IMR-90 (cell line): ENCODE measurements around the gene TAF8. TPM values are rescaled to one million over a fixed set of nuclear protein-coding genes. Genes with fewer than 3 reads are reported as not detected.

Experiments
- ATAC-seq: fragments of 200-7000 bp; cut with Tn5 transposase; 2 replicates; pipeline ENCODE4 v1.9.1; 2020; ENCODE audit warnings: low read depth, mild to moderate bottlenecking, moderate library complexity
- BruUV-seq: library from RNA; stranded (reverse); fragments of 400-500 nt; replicated peaks from 2 replicates; lab custom pipeline; 2021; lab: Mats Ljungman, UMichigan
- CTCF ChIA-PET: fragments of 300-600 bp; formaldehyde crosslinking; extraction: SDS; loops from one replicate; lab custom pipeline; 2021; ENCODE audit warnings: antibody characterized with exemption; lab: Yijun Ruan, JAX
- POLR2A ChIA-PET: fragments of 300-600 bp; sonication (Branson Sonifier 250); formaldehyde crosslinking; loops from one replicate; lab custom pipeline; 2022; ENCODE audit warnings: antibody characterized with exemption; ENCODE audit not compliant: unreplicated experiment; lab: Charles Lee
- DNase-seq: peaks from one replicate; pipeline ENCODE4 v3.0.0; 2013
- H2AFZ ChIP-seq: replicated peaks from 2 replicates; pipeline ENCODE3; 2013; ENCODE audit warnings: low read length, mild to moderate bottlenecking; ENCODE audit not compliant: poor library complexity
- H2AK5ac ChIP-seq: 2 replicates; pipeline ENCODE4 v1.6.1; 2013; ENCODE audit warnings: low read depth, low read length, inconsistent platforms
- H2AK9ac ChIP-seq: replicated peaks from 2 replicates; pipeline ENCODE3; 2013; ENCODE audit warnings: mild to moderate bottlenecking, low read depth, low read length, moderate library complexity; ENCODE audit not compliant: poor library complexity
- H2BK120ac ChIP-seq: 2 replicates; pipeline ENCODE4 v1.6.1; 2013; ENCODE audit warnings: low read depth, low read length, inconsistent platforms
- H2BK15ac ChIP-seq: 3 replicates; pipeline ENCODE4 v1.6.1; 2013; ENCODE audit warnings: low read depth, low read length, inconsistent platforms
- H2BK20ac ChIP-seq: 2 replicates; pipeline ENCODE4 v1.6.1; 2013; ENCODE audit warnings: low read depth, mild to moderate bottlenecking, inconsistent platforms, low read length, moderate library complexity
- H2BK5ac ChIP-seq: 2 replicates; pipeline ENCODE4 v1.6.1; 2013; ENCODE audit warnings: mild to moderate bottlenecking, low read depth, low read length, inconsistent platforms; ENCODE audit not compliant: poor library complexity, severe bottlenecking
- H3K14ac ChIP-seq: replicated peaks from 2 replicates; pipeline ENCODE4 v1.6.1; 2013; ENCODE audit warnings: low read depth, low read length, inconsistent platforms
- H3K18ac ChIP-seq: 2 replicates; pipeline ENCODE4 v1.6.1; 2013; ENCODE audit warnings: low read depth, low read length, control low read depth
- H3K23ac ChIP-seq: 2 replicates; pipeline ENCODE4 v1.6.1; 2013; ENCODE audit warnings: low read depth, low read length, inconsistent platforms
- H3K27ac ChIP-seq: 2 replicates; pipeline ENCODE4 v1.5.1; 2013; ENCODE audit warnings: mild to moderate bottlenecking, control low read depth, low read length; ENCODE audit not compliant: insufficient read depth
- H3K27me3 ChIP-seq: 2 replicates; pipeline ENCODE4 v1.6.1; 2013; ENCODE audit warnings: low read length; ENCODE audit not compliant: control insufficient read depth, insufficient read depth
- H3K36me3 ChIP-seq: 2 replicates; pipeline ENCODE4 v1.6.1; 2013; ENCODE audit warnings: low read length, mixed read lengths; ENCODE audit not compliant: control insufficient read depth, insufficient read depth
- H3K4ac ChIP-seq: 2 replicates; pipeline ENCODE4 v1.6.1; 2013; ENCODE audit warnings: low read depth, low read length, inconsistent platforms
- H3K4me1 ChIP-seq: 2 replicates; pipeline ENCODE4 v1.6.1; 2013; ENCODE audit warnings: low read length, mixed read lengths; ENCODE audit not compliant: control insufficient read depth, insufficient read depth
- H3K4me2 ChIP-seq: 2 replicates; pipeline ENCODE4 v1.6.1; 2013; ENCODE audit warnings: low read depth, mild to moderate bottlenecking, control low read depth, low read length, moderate library complexity
- H3K4me3 ChIP-seq: 2 replicates; pipeline ENCODE4 v1.5.1; 2013; ENCODE audit warnings: low read depth, mild to moderate bottlenecking, control low read depth, low read length, moderate library complexity; ENCODE audit not compliant: insufficient read depth
- H3K56ac ChIP-seq: 2 replicates; pipeline ENCODE4 v1.6.1; 2013; ENCODE audit warnings: low read length, inconsistent platforms; ENCODE audit not compliant: insufficient read depth; ENCODE audit errors: extremely low read depth
- H3K79me1 ChIP-seq, 2 experiments: 2 replicates each; pipeline ENCODE4 v1.6.1; 2013; ENCODE audit warnings: low read length in 2 of 2, inconsistent platforms in 1 of 2, low read depth in 1 of 2
- H3K9ac ChIP-seq: 2 replicates; pipeline ENCODE4 v1.6.1; 2013; ENCODE audit warnings: low read depth, low read length, control low read depth
- H3K9me1 ChIP-seq: 2 replicates; pipeline ENCODE4 v1.6.1; 2013; ENCODE audit warnings: low read length, inconsistent platforms; ENCODE audit not compliant: insufficient read depth
- H3K9me3 ChIP-seq: 2 replicates; pipeline ENCODE4 v1.6.1; 2013; ENCODE audit warnings: low read length; ENCODE audit not compliant: control insufficient read depth, insufficient read depth
- H4K20me1 ChIP-seq: 2 replicates; pipeline ENCODE4 v1.6.1; 2013; ENCODE audit warnings: low read length, inconsistent platforms; ENCODE audit not compliant: insufficient read depth
- H4K5ac ChIP-seq: 2 replicates; pipeline ENCODE4 v1.6.1; 2013; ENCODE audit warnings: mild to moderate bottlenecking, low read depth, low read length, control low read depth
- H4K8ac ChIP-seq, 2 experiments: 2 replicates each; pipeline ENCODE4 v1.6.1; 2013; ENCODE audit warnings: low read depth in 2 of 2, low read length in 2 of 2, control low read depth in 1 of 2, inconsistent platforms in 1 of 2
- H4K91ac ChIP-seq: 2 replicates; pipeline ENCODE4 v1.6.1; 2013; ENCODE audit warnings: low read depth, low read length, inconsistent platforms; ENCODE audit not compliant: insufficient read depth
- BHLHE40 ChIP-seq: fragments of 150-350 bp; IDR thresholded peaks from 2 replicates; pipeline ENCODE4 v1.6.1; 2016; ENCODE audit warnings: mild to moderate bottlenecking, low read depth, low read length
- CEBPB ChIP-seq: IDR thresholded peaks from 2 replicates; pipeline ENCODE4 v1.6.1; 2012; ENCODE audit warnings: low read depth, low read length, improper control_type of control experiment
- CHD1 ChIP-seq: IDR thresholded peaks from 2 replicates; pipeline ENCODE4 v1.6.1; 2012; ENCODE audit warnings: low read depth, low read length, improper control_type of control experiment
- ELK1 ChIP-seq: fragments of 150-350 bp; IDR thresholded peaks from 2 replicates; pipeline ENCODE4 v1.6.1; 2016; ENCODE audit warnings: low read depth, mild to moderate bottlenecking, low read length, moderate library complexity, borderline replicate concordance
- FOS ChIP-seq: fragments of 150-350 bp; IDR thresholded peaks from 2 replicates; pipeline ENCODE4 v1.6.1; 2016; ENCODE audit warnings: low read depth, low read length
- MAFK ChIP-seq: IDR thresholded peaks from 2 replicates; pipeline ENCODE4 v1.6.1; 2012; ENCODE audit warnings: low read depth, low read length, improper control_type of control experiment
- MAZ ChIP-seq: IDR thresholded peaks from 2 replicates; pipeline ENCODE4 v1.6.1; 2012; ENCODE audit warnings: low read depth, mild to moderate bottlenecking, low read length, improper control_type of control experiment, moderate library complexity, borderline replicate concordance
- MXI1 ChIP-seq: IDR thresholded peaks from 2 replicates; pipeline ENCODE4 v1.6.1; 2012; ENCODE audit warnings: low read depth, mild to moderate bottlenecking, low read length, moderate library complexity, borderline replicate concordance
- NFE2L2 ChIP-seq: fragments of 150-350 bp; IDR thresholded peaks from 2 replicates; pipeline ENCODE4 v1.6.1; 2016; ENCODE audit warnings: low read depth, mild to moderate bottlenecking, low read length
- POLR2A ChIP-seq: IDR thresholded peaks from 2 replicates; pipeline ENCODE4 v1.6.1; 2012; ENCODE audit warnings: mild to moderate bottlenecking, low read depth, low read length
- RAD21 ChIP-seq: IDR thresholded peaks from 2 replicates; pipeline ENCODE4 v1.6.1; 2012; ENCODE audit warnings: low read length, improper control_type of control experiment
- RCOR1 ChIP-seq: IDR thresholded peaks from 2 replicates; pipeline ENCODE4 v1.6.1; 2012; ENCODE audit warnings: mild to moderate bottlenecking, low read length, improper control_type of control experiment; ENCODE audit not compliant: insufficient replicate concordance
- RFX5 ChIP-seq: IDR thresholded peaks from 2 replicates; pipeline ENCODE4 v1.8.0; 2012; ENCODE audit warnings: low read depth, mild to moderate bottlenecking, low read length, moderate library complexity
- SMC3 ChIP-seq: fragments of 150-350 bp; IDR thresholded peaks from 2 replicates; pipeline ENCODE4 v1.6.1; 2016; ENCODE audit warnings: low read depth, mild to moderate bottlenecking, antibody characterized with exemption, low read length, moderate library complexity
- WGBS, 2 experiments: methylation state at CpG; one replicate each; pipeline versions ENCODE4 v1.1.5 to v1.1.7; 2013; ENCODE audit warnings: missing lambda C conversion rate in 2 of 2; ENCODE audit not compliant: insufficient read length in 1 of 2; ENCODE audit errors: extremely low coverage in 2 of 2; 5-methylcytosine and 5-hydroxymethylcytosine counted together
- dilution Hi-C: fragments of 300-500 bp; cut with HindIII; formaldehyde crosslinking; loops from one replicate; pipeline ENCODE4 v1.14.3; 2018; ENCODE audit warnings: low sequenced_read_pairs; ENCODE audit not compliant: unreplicated experiment
- in situ Hi-C: fragments of 300-500 bp; cut with MboI; formaldehyde crosslinking; loops from 3 replicates; pipeline ENCODE4 v1.14.3; 2019; ENCODE audit warnings: low sequenced_read_pairs, inconsistent platforms, mixed read lengths
- intact Hi-C: fragments of 100-400 bp; cut with micrococcal nuclease; formaldehyde crosslinking; loops from 2 replicates; pipeline ENCODE4 v1.10.0; 2022
- polyA plus RNA-seq, 3 experiments: library from polyadenylated mRNA; depleted of rRNA; stranded (reverse); fragments of >200 nt; gene quantifications; 2 replicates each; pipeline ENCODE4 v1.2.3, GENCODE V29; 2012; ENCODE audit warnings: low replicate concordance in 1 of 3
- total RNA-seq: library from RNA; depleted of rRNA; stranded (reverse); fragments of >200 nt; gene quantifications from 2 replicates; pipeline ENCODE4 v1.2.3, GENCODE V29; 2012
- TF ChIP-seq, protein P1 (sequence below): fragments of 150-350 bp; IDR thresholded peaks from 2 replicates; pipeline ENCODE4 v1.6.1; 2017; ENCODE audit warnings: mild to moderate bottlenecking, antibody characterized with exemption, low read length, low read depth
- TF ChIP-seq, protein P2 (sequence below): conservative IDR thresholded peaks from 2 replicates; pipeline ENCODE4 v1.5.1; 2012; ENCODE audit warnings: mild to moderate bottlenecking, low read depth, low read length, improper control_type of control experiment

The TAF8 gene
- total and polyA plus RNA-seq, 2 of the 4 experiments (the other 2 are of a cell fraction): 14.3 to 22.8 TPM

- POLR2A ChIA-PET: no interaction called here
These were observed 83.6 kb downstream of the TAF8 start for GRCh38 chr6:42133926-42134325.

More at GRCh38 chr6:42133926-42134325, 83.6 kb downstream of the TAF8 start:
- intact Hi-C loops: no loop called here
- Histone ChIP-seq H2BK5ac (peak overlapping the region; percentile 15), H4K91ac (no peak overlapping the region; the same call in 1 of the 2 replicates), H3K9ac (no peak overlapping the region), H2AK9ac (no peak overlapping the region), H3K56ac (no peak overlapping the region), H2BK20ac (no peak overlapping the region), H3K4me3 (no peak overlapping the region), H3K79me1 (peaks cover 0 to 58% of the 10 kb centered on the region in 2 experiments; a peak in 2 of 4 replicates), H2BK15ac (no peak overlapping the region), H2AK5ac (0 out of 2 replicates have a peak overlapping the region, but pooled peaks have one; percentile 58), H3K9me3 (no peaks in the 10 kb centered on the region), H3K18ac (no peak overlapping the region), H3K27me3 (no peaks in the 10 kb centered on the region), H3K27ac (no peak overlapping the region), H4K8ac (no peak overlapping the region), H4K20me1 (no peaks in the 10 kb centered on the region), H3K14ac (no peak overlapping the region), H4K5ac (no peak overlapping the region), H2BK120ac (no peak overlapping the region), H3K4me1 (peaks cover 14% of the 10 kb centered on the region), H3K23ac (no peak overlapping the region), H3K9me1 (peaks cover 21% of the 10 kb centered on the region), H3K4me2 (no peak overlapping the region), H2AFZ (no peak overlapping the region), H3K4ac (peak overlapping the region; percentile 22; the same call in 1 of the 2 replicates), H3K36me3 (no peaks in the 10 kb centered on the region)
- TF ChIP-seq, protein P1, sequence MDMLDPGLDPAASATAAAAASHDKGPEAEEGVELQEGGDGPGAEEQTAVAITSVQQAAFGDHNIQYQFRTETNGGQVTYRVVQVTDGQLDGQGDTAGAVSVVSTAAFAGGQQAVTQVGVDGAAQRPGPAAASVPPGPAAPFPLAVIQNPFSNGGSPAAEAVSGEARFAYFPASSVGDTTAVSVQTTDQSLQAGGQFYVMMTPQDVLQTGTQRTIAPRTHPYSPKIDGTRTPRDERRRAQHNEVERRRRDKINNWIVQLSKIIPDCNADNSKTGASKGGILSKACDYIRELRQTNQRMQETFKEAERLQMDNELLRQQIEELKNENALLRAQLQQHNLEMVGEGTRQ: no peak
- TF ChIP-seq MAFK: no peak
- no peak for TF ChIP-seq CHD1
- no peak for TF ChIP-seq MAZ
- no peak for TF ChIP-seq SMC3
- no peak for TF ChIP-seq NFE2L2
- TF ChIP-seq ELK1: no peak
- TF ChIP-seq CEBPB: no peak
- TF ChIP-seq POLR2A: no peak
- no peak for TF ChIP-seq MXI1
- no peak for TF ChIP-seq RCOR1
- no peak for TF ChIP-seq RAD21
- no peak for TF ChIP-seq FOS
- no peak for TF ChIP-seq BHLHE40
- TF ChIP-seq, protein P2, sequence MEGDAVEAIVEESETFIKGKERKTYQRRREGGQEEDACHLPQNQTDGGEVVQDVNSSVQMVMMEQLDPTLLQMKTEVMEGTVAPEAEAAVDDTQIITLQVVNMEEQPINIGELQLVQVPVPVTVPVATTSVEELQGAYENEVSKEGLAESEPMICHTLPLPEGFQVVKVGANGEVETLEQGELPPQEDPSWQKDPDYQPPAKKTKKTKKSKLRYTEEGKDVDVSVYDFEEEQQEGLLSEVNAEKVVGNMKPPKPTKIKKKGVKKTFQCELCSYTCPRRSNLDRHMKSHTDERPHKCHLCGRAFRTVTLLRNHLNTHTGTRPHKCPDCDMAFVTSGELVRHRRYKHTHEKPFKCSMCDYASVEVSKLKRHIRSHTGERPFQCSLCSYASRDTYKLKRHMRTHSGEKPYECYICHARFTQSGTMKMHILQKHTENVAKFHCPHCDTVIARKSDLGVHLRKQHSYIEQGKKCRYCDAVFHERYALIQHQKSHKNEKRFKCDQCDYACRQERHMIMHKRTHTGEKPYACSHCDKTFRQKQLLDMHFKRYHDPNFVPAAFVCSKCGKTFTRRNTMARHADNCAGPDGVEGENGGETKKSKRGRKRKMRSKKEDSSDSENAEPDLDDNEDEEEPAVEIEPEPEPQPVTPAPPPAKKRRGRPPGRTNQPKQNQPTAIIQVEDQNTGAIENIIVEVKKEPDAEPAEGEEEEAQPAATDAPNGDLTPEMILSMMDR: no peak
- no peak for TF ChIP-seq RFX5
- WGBS, 2 experiments: no CpG with 5 or more reads among the region's 4 CpGs
- ATAC-seq (no peak), DNase-seq (no peak)
- dilution Hi-C loops: no loop called here
- in situ Hi-C loops: no loop called here
- no TSS peak for BruUV-seq
- CTCF ChIA-PET: no interaction called here
